Activated CD4-positive, alpha-beta memory T cell treated with anti-CD3 and anti-CD28 coated beads, Interleukin-2, amount 10 ng/mL, durations not matched to agents 7 days and 5 days (primary cell): ENCODE measurements around the gene DHFR2. TPM values are rescaled to one million over a fixed set of nuclear protein-coding genes. Genes with fewer than 3 reads are reported as not detected.

ENCODE experiments used
- CTCF ChIA-PET: fragments of 350-600 bp; sonication (Branson Sonifier 250); formaldehyde crosslinking; loops from one replicate; lab custom pipeline; 2021; ENCODE audit warnings: antibody characterized with exemption, inconsistent platforms; lab: Charles Lee
- POLR2A ChIA-PET: fragments of 350-600 bp; sonication (Branson Sonifier 250); formaldehyde crosslinking; loops from one replicate; lab custom pipeline; 2021; ENCODE audit warnings: antibody characterized with exemption; lab: Charles Lee
- DNase-seq: peaks from one replicate; pipeline ENCODE4 v3.0.0-alpha.2; 2020
- H3K27ac Mint-ChIP-seq: one replicate; pipeline ENCODE4 v1.8.0; 2021; ENCODE audit warnings: mild to moderate bottlenecking, mixed read lengths
- H3K27me3 Mint-ChIP-seq: one replicate; pipeline ENCODE4 v1.8.0; 2021; ENCODE audit warnings: mixed read lengths
- H3K36me3 Mint-ChIP-seq: one replicate; pipeline ENCODE4 v1.8.0; 2021; ENCODE audit warnings: low read depth, mixed read lengths
- H3K4me1 Mint-ChIP-seq: one replicate; pipeline ENCODE4 v1.8.0; 2021; ENCODE audit warnings: mixed read lengths
- H3K4me3 Mint-ChIP-seq: one replicate; pipeline ENCODE4 v1.8.0; 2021; ENCODE audit warnings: mild to moderate bottlenecking, mixed read lengths
- H3K9me3 Mint-ChIP-seq: one replicate; pipeline ENCODE4 v1.8.0; 2021; ENCODE audit warnings: mixed read lengths
- total RNA-seq, 2 experiments: library from RNA; stranded (reverse); gene quantifications; one replicate each; pipeline ENCODE4 v1.2.3, GENCODE V29; 2021

The DHFR2 gene
- total RNA-seq, 2 experiments from 2014 or later, result 9.4 to 10.4 TPM

DNA sequence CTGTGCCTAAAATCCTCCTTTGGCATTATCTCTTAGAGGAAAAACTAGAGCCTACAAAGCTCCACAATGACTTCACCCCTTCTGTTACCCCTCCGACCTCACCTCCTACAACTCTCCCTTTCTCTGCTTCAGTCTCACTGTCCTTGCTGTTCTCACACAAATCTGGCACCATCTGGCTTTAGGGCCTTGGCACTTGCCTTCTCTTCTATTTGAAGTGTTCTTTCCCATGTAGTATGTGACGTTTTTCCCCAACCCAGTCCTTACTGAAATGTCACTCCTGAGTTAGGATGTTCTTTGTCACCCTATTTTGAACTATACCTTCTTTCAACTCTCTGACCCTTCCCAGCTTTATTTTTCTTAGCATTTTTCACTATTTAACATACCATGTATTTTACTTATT lies 43.1 kb downstream of the DHFR2 start:
- DNase-seq, result no peak
- peaks cover 11% of the 10 kb centered on the region for H3K36me3 Mint-ChIP-seq
- peaks cover 3% of the 10 kb centered on the region for H3K9me3 Mint-ChIP-seq
- no peak overlapping the region for H3K4me3 Mint-ChIP-seq
- ChIA-PET POLR2A (no interaction called here), CTCF (no interaction called here)
- no peak overlapping the region for H3K27ac Mint-ChIP-seq
- peaks cover 7% of the 10 kb centered on the region for H3K4me1 Mint-ChIP-seq
- H3K27me3 Mint-ChIP-seq, result no peaks in the 10 kb centered on the region

DNA sequence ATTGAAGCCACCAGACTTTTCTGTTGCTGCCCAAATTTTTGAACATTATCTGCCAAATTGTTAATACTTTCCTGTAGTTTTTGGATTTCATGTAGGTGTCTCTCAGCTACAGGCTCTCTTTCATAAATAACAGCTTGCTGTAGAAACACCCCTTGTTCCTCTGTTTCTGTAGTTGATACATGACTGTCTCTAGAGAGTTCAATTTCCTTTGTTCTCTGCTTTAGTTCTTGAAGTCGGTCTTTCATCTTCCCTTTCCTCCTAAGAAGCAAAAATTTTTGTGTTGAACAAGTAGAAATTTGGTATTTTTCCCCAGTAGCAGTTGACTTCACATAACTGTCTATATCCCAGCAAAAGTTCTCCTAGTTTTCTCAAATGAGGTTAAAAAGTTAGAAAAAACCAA lies 47.7 kb downstream of the DHFR2 start:
- Mint-ChIP-seq H3K27me3 (no peaks in the 10 kb centered on the region), H3K9me3 (peaks cover 3% of the 10 kb centered on the region), H3K27ac (no peak overlapping the region), H3K4me1 (peaks cover 29% of the 10 kb centered on the region), H3K36me3 (peaks cover 25% of the 10 kb centered on the region), H3K4me3 (no peak overlapping the region)
- DNase-seq, result no peak
- POLR2A ChIA-PET, result no interaction called here
- CTCF ChIA-PET, result interaction anchor here (2.7 kb wide), 1 partner anchor 47 kb away, joined by 11 read pairs; the partner anchor contains the start of genes DHFR2 and NSUN3

DNA sequence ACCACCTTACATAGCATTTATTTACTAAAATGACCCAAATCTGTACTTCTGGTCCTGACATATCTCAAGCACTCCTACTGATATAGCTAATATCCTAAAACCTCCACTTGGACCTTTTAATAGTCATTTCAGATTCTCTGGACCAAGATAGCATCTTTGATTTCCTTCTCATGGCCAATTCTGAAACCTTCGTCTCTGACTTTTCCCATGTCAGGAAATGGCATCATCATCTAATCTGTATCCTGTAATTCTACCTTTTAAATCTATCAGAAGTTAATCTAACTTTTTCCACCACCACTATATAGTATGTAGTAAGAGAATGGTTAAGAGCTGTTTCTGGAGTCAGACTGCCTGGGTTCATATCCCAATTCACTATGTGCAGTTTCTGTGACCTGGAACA lies 50.5 kb downstream of the DHFR2 start:
- DNase-seq, result no peak
- Mint-ChIP-seq H3K4me3 (no peak overlapping the region), H3K9me3 (peaks cover 3% of the 10 kb centered on the region), H3K27ac (peak overlapping the region; percentile 80), H3K27me3 (no peaks in the 10 kb centered on the region), H3K36me3 (peaks cover 19% of the 10 kb centered on the region), H3K4me1 (peaks cover 36% of the 10 kb centered on the region)
- ChIA-PET CTCF (interaction anchor here (2.7 kb wide), 1 partner anchor 50 kb away, joined by 11 read pairs; the partner anchor contains the start of genes DHFR2 and NSUN3), POLR2A (interaction anchor here (2.1 kb wide), 1 partner anchor 50 kb away, joined by 11 read pairs; the partner anchor contains the start of genes DHFR2 and NSUN3)

DNA sequence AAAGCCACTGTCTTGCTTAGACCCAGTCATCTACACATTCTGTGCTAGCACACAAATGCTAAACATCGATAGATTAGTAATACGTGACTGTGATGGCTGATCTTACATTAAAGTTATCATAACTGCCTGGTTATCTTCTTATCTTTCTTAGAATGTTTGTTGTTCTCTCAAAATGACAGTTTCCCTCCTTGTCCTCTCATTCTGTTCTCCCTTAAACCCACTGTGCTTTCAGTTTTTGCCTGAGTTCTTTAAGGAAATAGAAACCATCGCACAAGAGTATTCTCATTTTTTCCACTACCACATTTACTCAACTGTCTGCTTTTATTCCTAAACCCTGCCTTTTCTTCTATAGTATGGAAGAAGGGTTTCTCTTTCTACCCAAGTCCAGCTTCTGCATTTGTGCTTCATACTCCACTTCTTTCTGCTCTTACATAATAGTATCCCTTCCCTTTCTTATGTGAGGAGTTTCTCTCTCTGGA lies 51.4 kb downstream of the DHFR2 start:
- peaks cover 36% of the 10 kb centered on the region for H3K4me1 Mint-ChIP-seq
- no peak for DNase-seq
- H3K4me3 Mint-ChIP-seq, result peak overlapping the region; percentile 61
- no peaks in the 10 kb centered on the region for H3K27me3 Mint-ChIP-seq
- H3K27ac Mint-ChIP-seq, result peak overlapping the region; percentile 80
- ChIA-PET CTCF (interaction anchor here (1.0 to 1.2 kb wide), 2 partner anchors 58 to 60 kb away, joined by 3 read pairs; no protein-coding TSS in a partner anchor), POLR2A (interaction anchor here (2.1 kb wide), 1 partner anchor 51 kb away, joined by 11 read pairs; the partner anchor contains the start of genes DHFR2 and NSUN3)
- peaks cover 3% of the 10 kb centered on the region for H3K9me3 Mint-ChIP-seq
- peaks cover 19% of the 10 kb centered on the region for H3K36me3 Mint-ChIP-seq

DNA sequence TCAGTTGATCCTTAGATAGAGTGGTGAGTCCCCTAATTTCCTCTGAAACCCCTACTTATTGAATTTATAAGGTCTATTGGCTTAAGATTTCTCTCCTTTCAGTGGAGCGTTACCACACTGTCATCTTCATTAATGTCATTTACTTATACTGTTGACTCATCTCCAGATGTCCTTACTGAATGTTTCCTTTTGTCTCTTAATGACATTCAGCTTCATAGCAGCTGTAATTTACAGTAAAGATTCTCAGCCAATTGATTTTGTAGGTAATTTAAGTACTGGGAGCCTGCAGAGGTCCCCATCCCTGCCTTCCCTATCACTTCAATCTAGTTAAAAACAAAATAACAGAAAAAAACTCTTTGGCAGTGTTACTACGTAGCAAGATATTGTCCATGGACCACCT lies 53.1 kb downstream of the DHFR2 start:
- POLR2A ChIA-PET, result interaction anchor here (1.6 kb wide), 1 partner anchor 53 kb away, joined by 8 read pairs; the partner anchor contains the start of genes DHFR2 and NSUN3
- CTCF ChIA-PET, result interaction anchor here (0.6 kb wide), 1 partner anchor 21 kb away, joined by 3 read pairs; no protein-coding TSS in a partner anchor
- H3K4me3 Mint-ChIP-seq, result no peak overlapping the region

DNA sequence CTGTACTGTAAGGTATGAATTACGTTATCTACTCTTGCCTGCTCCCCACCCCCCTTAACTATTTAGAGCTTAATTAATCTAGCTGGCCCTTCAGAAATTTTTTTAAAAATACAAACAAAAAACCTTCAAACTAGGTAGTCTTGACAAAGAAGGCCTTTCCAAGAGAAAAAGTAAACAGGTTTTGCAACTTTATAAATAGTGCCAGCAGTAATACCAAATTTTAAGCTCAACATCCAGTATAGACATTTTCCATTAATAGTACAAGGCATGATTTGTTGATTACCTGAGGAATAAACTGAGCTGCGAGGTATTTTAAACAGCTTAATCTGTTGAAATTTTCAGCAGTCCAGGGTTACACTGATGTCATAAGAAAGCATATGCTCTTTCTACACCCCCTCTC lies 54.5 kb downstream of the DHFR2 start:
- no peak overlapping the region for H3K27ac Mint-ChIP-seq
- ChIA-PET POLR2A (interaction anchor here (3.0 kb wide), 1 partner anchor 55 kb away, joined by 19 read pairs; the partner anchor contains the start of genes DHFR2 and NSUN3), CTCF (interaction anchor here (0.9 to 1.5 kb wide), 5 partner anchors 10 to 242 kb away, joined by 3 to 5 read pairs (median 3); partner anchors contain the start of genes DHFR2 and NSUN3)
- H3K9me3 Mint-ChIP-seq, result no peaks in the 10 kb centered on the region
- no peak for DNase-seq
- no peak overlapping the region for H3K4me3 Mint-ChIP-seq
- peaks cover 8% of the 10 kb centered on the region for H3K36me3 Mint-ChIP-seq
- H3K4me1 Mint-ChIP-seq, result peaks cover 34% of the 10 kb centered on the region
- no peaks in the 10 kb centered on the region for H3K27me3 Mint-ChIP-seq

More for the DNA sequence above, 53.1 kb downstream of the DHFR2 start:
- Mint-ChIP-seq H3K9me3 (no peaks in the 10 kb centered on the region), H3K27me3 (no peaks in the 10 kb centered on the region), H3K4me1 (peaks cover 31% of the 10 kb centered on the region), H3K36me3 (peaks cover 13% of the 10 kb centered on the region), H3K27ac (no peak overlapping the region)
- no peak for DNase-seq

Other genes starting within 250 kb of the DHFR2 start
- under 1 TPM; 0.35 to 0.50 TPM for gene PROS1, start 89.0 kb downstream of the DHFR2 start, total RNA-seq
- gene ARL13B, start 82.8 kb downstream of the DHFR2 start, total RNA-seq, result 10 to 100 TPM in 1 of 2 experiments, 1 to 10 TPM in 1; 9.8 to 11.0 TPM
- not detected for gene STX19, start 34.3 kb downstream of the DHFR2 start, total RNA-seq
- gene NSUN3, start 145 bp upstream of the DHFR2 start, total RNA-seq, result 10 to 100 TPM; 15.2 to 16.1 TPM